ENCODE data around the gene KDM2A. TPM values are rescaled to one million over a fixed set of nuclear protein-coding genes. Genes with fewer than 3 reads are reported as not detected.

Gene KDM2A
- total and polyA plus RNA-seq, 2 of the 13 experiments (the other 11 are each of a cell fraction or from before 2014, with no cell fraction given), result 31.3 to 31.4 TPM

DNA sequence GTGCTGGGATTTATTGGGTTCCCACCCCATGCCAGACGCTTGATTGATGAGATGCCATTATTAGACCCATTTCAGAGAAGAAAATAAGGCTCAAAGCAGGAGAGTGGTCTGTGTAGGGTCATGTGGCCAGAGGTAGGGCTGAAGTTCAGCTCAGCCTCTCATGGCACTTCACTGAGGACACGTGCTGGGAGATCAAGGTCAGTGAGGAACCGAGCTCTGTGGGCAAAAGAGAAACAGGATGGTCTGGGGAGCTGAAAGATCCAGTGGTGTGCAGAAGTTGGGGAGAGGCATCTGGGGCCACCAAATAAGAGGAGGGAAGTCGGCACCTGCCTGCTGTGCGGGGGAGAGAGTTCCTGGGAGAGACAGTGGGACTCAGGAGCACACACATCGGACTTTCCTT, 42.9 kb upstream of the KDM2A start (continued):
- TF ChIP-seq RARA (CRISPR knock-in tag; IDR thresholded peaks at IDR 0.05), result peak; percentile 52
- peak; percentile 40; the same call in 1 of the 2 replicates for TF ChIP-seq HDAC1 (CRISPR knock-in tag; IDR thresholded peaks at IDR 0.05)
- TF ChIP-seq RNF2 (conservative IDR thresholded peaks at IDR 0.05; ENCODE audit: low read depth), result peak; percentile 62; the same call in 1 of the 2 replicates
- TF ChIP-seq USF2 (IDR thresholded peaks at IDR 0.05; ENCODE audit: low read depth, low read length), result peak; percentile 85
- TF ChIP-seq USF2 (CRISPR knock-in tag; IDR thresholded peaks at IDR 0.05; ENCODE audit: borderline replicate concordance), result peak; percentile 92; the same call in 1 of the 2 replicates
- peak; percentile 65 for TF ChIP-seq SALL1 (CRISPR knock-in tag; IDR thresholded peaks at IDR 0.05)
- TF ChIP-seq IRF2 (CRISPR knock-in tag; IDR thresholded peaks at IDR 0.05), result 0 out of 2 replicates have a peak, but pooled peaks have one; percentile 14
- TF ChIP-seq, protein P1, sequence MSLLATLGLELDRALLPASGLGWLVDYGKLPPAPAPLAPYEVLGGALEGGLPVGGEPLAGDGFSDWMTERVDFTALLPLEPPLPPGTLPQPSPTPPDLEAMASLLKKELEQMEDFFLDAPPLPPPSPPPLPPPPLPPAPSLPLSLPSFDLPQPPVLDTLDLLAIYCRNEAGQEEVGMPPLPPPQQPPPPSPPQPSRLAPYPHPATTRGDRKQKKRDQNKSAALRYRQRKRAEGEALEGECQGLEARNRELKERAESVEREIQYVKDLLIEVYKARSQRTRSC (CRISPR knock-in tag; IDR thresholded peaks at IDR 0.05; ENCODE audit: low read depth), result 0 out of 2 replicates have a peak, but pooled peaks have one; percentile 34
- no peak for TF ChIP-seq NR2F6 (IDR thresholded peaks at IDR 0.05)
- TF ChIP-seq NR2F6 (CRISPR knock-in tag; IDR thresholded peaks at IDR 0.05), result no peak
- TF ChIP-seq ZEB1 (IDR thresholded peaks at IDR 0.05; ENCODE audit: insufficient replicate concordance, low read depth), result no peak
- TF ChIP-seq YEATS4 (CRISPR knock-in tag; IDR thresholded peaks at IDR 0.05; ENCODE audit: borderline replicate concordance), result 0 out of 2 replicates have a peak, but pooled peaks have one; percentile 29
- TF ChIP-seq ZGPAT (CRISPR knock-in tag; IDR thresholded peaks at IDR 0.05), result 0 out of 2 replicates have a peak, but pooled peaks have one; percentile 13
- TF ChIP-seq ESRRA (CRISPR knock-in tag; IDR thresholded peaks at IDR 0.05; ENCODE audit: low read depth), result 0 out of 2 replicates have a peak, but pooled peaks have one; percentile 43
- TF ChIP-seq ADNP (CRISPR knock-in tag; IDR thresholded peaks at IDR 0.05), result peak; percentile 55; the same call in 1 of the 2 replicates
- TF ChIP-seq BHLHE40 (IDR thresholded peaks at IDR 0.05; ENCODE audit: low read length), result peak; percentile 82
- peak; percentile 60 for TF ChIP-seq RXRB (CRISPR knock-in tag; IDR thresholded peaks at IDR 0.05; ENCODE audit: borderline replicate concordance)
- TF ChIP-seq, protein P2, sequence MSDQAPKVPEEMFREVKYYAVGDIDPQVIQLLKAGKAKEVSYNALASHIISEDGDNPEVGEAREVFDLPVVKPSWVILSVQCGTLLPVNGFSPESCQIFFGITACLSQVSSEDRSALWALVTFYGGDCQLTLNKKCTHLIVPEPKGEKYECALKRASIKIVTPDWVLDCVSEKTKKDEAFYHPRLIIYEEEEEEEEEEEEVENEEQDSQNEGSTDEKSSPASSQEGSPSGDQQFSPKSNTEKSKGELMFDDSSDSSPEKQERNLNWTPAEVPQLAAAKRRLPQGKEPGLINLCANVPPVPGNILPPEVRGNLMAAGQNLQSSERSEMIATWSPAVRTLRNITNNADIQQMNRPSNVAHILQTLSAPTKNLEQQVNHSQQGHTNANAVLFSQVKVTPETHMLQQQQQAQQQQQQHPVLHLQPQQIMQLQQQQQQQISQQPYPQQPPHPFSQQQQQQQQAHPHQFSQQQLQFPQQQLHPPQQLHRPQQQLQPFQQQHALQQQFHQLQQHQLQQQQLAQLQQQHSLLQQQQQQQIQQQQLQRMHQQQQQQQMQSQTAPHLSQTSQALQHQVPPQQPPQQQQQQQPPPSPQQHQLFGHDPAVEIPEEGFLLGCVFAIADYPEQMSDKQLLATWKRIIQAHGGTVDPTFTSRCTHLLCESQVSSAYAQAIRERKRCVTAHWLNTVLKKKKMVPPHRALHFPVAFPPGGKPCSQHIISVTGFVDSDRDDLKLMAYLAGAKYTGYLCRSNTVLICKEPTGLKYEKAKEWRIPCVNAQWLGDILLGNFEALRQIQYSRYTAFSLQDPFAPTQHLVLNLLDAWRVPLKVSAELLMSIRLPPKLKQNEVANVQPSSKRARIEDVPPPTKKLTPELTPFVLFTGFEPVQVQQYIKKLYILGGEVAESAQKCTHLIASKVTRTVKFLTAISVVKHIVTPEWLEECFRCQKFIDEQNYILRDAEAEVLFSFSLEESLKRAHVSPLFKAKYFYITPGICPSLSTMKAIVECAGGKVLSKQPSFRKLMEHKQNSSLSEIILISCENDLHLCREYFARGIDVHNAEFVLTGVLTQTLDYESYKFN (CRISPR knock-in tag; conservative IDR thresholded peaks at IDR 0.05), result peak; percentile 36; the same call in 1 of the 2 replicates
- TF ChIP-seq ZNF292 (CRISPR knock-in tag; IDR thresholded peaks at IDR 0.05; ENCODE audit: borderline replicate concordance, low read depth), result peak; percentile 77
- peak; percentile 48; the same call in 1 of the 2 replicates for TF ChIP-seq TBX2 (CRISPR knock-in tag; IDR thresholded peaks at IDR 0.05; ENCODE audit: borderline replicate concordance)
- no peak for TF ChIP-seq ZNF496 (CRISPR knock-in tag; IDR thresholded peaks at IDR 0.05; ENCODE audit: insufficient replicate concordance)
- peak; percentile 34; the same call in 1 of the 2 replicates for TF ChIP-seq ZNF747 (CRISPR knock-in tag; IDR thresholded peaks at IDR 0.05; ENCODE audit: borderline replicate concordance)
- no peak; the same call in 1 of the 2 replicates for TF ChIP-seq ZFY (CRISPR knock-in tag; IDR thresholded peaks at IDR 0.05)
- peak; percentile 97 for TF ChIP-seq ARNTL (CRISPR knock-in tag; IDR thresholded peaks at IDR 0.05)
